Activated CD4-positive, alpha-beta T cell treated with anti-CD3 and anti-CD28 coated beads for 4 hours (primary cell): ENCODE results near the gene EHMT1.
"Not testable (repeated sequence)": the region's sequence is repeated elsewhere in the genome, so short reads cannot be mapped to it uniquely, and the experiment has no call there.

ENCODE experiments used
- DNase-seq, 2 donors: peaks; one replicate each; pipeline ENCODE4 v3.0.0-alpha.2; 2020

Gene EHMT1

GRCh38 chr9:137696136-137696925, 77.5 kb downstream of the EHMT1 start:
- no peak for DNase-seq

GRCh38 chr9:137697193-137697592, 78.4 kb downstream of the EHMT1 start:
- no peak for DNase-seq

- no peak for DNase-seq
Observed at GRCh38 chr9:137697832-137698231, 79.0 kb downstream of the EHMT1 start.

GRCh38 chr9:137700911-137701310, 82.1 kb downstream of the EHMT1 start:
- DNase-seq = no peak

- no peak for DNase-seq
Observed at GRCh38 chr9:137702615-137703379, 84.0 kb downstream of the EHMT1 start.

GRCh38 chr9:137703842-137704508, 85.2 kb downstream of the EHMT1 start:
- DNase-seq = no peak

- peak; percentile 29 to 33 for DNase-seq
Observed at GRCh38 chr9:137705443-137705863, 86.6 kb downstream of the EHMT1 start.

GRCh38 chr9:137705906-137706305, 87.1 kb downstream of the EHMT1 start:
- no peak for DNase-seq

GRCh38 chr9:137707361-137707760, 88.6 kb downstream of the EHMT1 start:
- DNase-seq = no peak

- DNase-seq = no peak
Observed at GRCh38 chr9:137708590-137709284, 89.9 kb downstream of the EHMT1 start.

- no peak for DNase-seq
Observed at GRCh38 chr9:137709411-137710101, 90.8 kb downstream of the EHMT1 start.

GRCh38 chr9:137710704-137711103, 91.9 kb downstream of the EHMT1 start:
- DNase-seq = no peak

GRCh38 chr9:137711678-137712105, 92.9 kb downstream of the EHMT1 start:
- DNase-seq = no peak

GRCh38 chr9:137715321-137715720, 96.5 kb downstream of the EHMT1 start:
- no peak for DNase-seq

- not testable (repeated sequence) for DNase-seq
Observed at GRCh38 chr9:137715866-137716693, 97.3 kb downstream of the EHMT1 start.

GRCh38 chr9:137716694-137717287, 98.0 kb downstream of the EHMT1 start:
- DNase-seq = no peak

GRCh38 chr9:137717776-137718327, 99.0 kb downstream of the EHMT1 start:
- no peak for DNase-seq

- DNase-seq = no peak
Observed at GRCh38 chr9:137719194-137719593, 100.4 kb downstream of the EHMT1 start.

GRCh38 chr9:137720571-137721110, 101.8 kb downstream of the EHMT1 start:
- no peak for DNase-seq

- DNase-seq = peak; percentile 59 to 63
Observed at GRCh38 chr9:137721479-137721878, 102.7 kb downstream of the EHMT1 start.
